HG03460 (cell line): Measurements from ENCODE around the gene OR9K2.
"Not testable (repeated sequence)": the region's sequence is repeated elsewhere in the genome, so short reads cannot be mapped to it uniquely, and the experiment has no call there.

ENCODE experiments used
- ATAC-seq: cut with Tn5 transposase; IDR thresholded peaks from one replicate; pipeline ENCODE4 v1.9.1; 2021; ENCODE audit not compliant: unreplicated experiment

Gene OR9K2

GRCh38 chr12:55126106-55126505 is at the start of gene OR9K2:
Gene OR9K2, plus strand, starts transcription at chr12:55126406. Its CDS starts 3,429 bp downstream, at chr12:55129835.
- no peak for ATAC-seq

GRCh38 chr12:55092579-55092978 is 33.6 kb upstream of the OR9K2 start:
- ATAC-seq: no peak

GRCh38 chr12:55112378-55112875 is 13.8 kb upstream of the OR9K2 start:
- no peak for ATAC-seq

- no peak for ATAC-seq
Observed at GRCh38 chr12:55116152-55116551, 10.1 kb upstream of the OR9K2 start.

- ATAC-seq: no peak
Observed at GRCh38 chr12:55132816-55133215, 6.6 kb downstream of the OR9K2 start.

- ATAC-seq: no peak
Observed at GRCh38 chr12:55142669-55143565, 16.7 kb downstream of the OR9K2 start.

- no peak for ATAC-seq
Observed at GRCh38 chr12:55143566-55143870, 17.3 kb downstream of the OR9K2 start.

GRCh38 chr12:55167010-55167640 is 40.9 kb downstream of the OR9K2 start:
- ATAC-seq: not testable (repeated sequence)

- no peak for ATAC-seq
Observed at GRCh38 chr12:55171445-55171844, 45.2 kb downstream of the OR9K2 start.

- not testable (repeated sequence) for ATAC-seq
Observed at GRCh38 chr12:55171846-55172245, 45.6 kb downstream of the OR9K2 start.

GRCh38 chr12:55172686-55173085 is 46.5 kb downstream of the OR9K2 start:
- ATAC-seq: no peak

- no peak for ATAC-seq
Observed at GRCh38 chr12:55173456-55173855, 47.2 kb downstream of the OR9K2 start.
